Small intestine (tissue), 7 donors: ENCODE measurements around the gene SARDH. TPM values are rescaled to one million over a fixed set of nuclear protein-coding genes. Genes with fewer than 3 reads are reported as not detected.

ENCODE experiments used
- DNase-seq, 2 donors: peaks; one replicate each; pipeline versions ENCODE4 v3.0.0 to v3.0.0-alpha.2; 2013
- FAIRE-seq: peaks from 2 replicates; lab custom pipeline; 2012; peaks lifted over from hg19 to GRCh38; lab: Jason Lieb, UNC
- H3K27ac ChIP-seq, 3 donors: one replicate each; pipeline ENCODE4 v1.5.1; 2013; ENCODE audit warnings: low read length in 2 of 3, mild to moderate bottlenecking in 2 of 3, control low read depth in 1 of 3, inconsistent platforms in 1 of 3, low read depth in 1 of 3, moderate library complexity in 1 of 3
- H3K27me3 ChIP-seq, 3 donors: one replicate each; pipeline ENCODE4 v1.6.1; 2013; ENCODE audit warnings: low read length in 3 of 3, inconsistent platforms in 1 of 3; ENCODE audit not compliant: control insufficient read depth in 3 of 3, insufficient read depth in 3 of 3
- H3K36me3 ChIP-seq, 3 donors: one replicate each; pipeline ENCODE4 v1.6.1; 2013; ENCODE audit warnings: low read length in 3 of 3, inconsistent platforms in 1 of 3, low read depth in 1 of 3, mild to moderate bottlenecking in 1 of 3, moderate library complexity in 1 of 3; ENCODE audit not compliant: control insufficient read depth in 3 of 3, insufficient read depth in 2 of 3
- H3K4me1 ChIP-seq, 3 donors: one replicate each; pipeline ENCODE4 v1.6.1; 2013; ENCODE audit warnings: low read length in 2 of 3, inconsistent platforms in 1 of 3, low read depth in 1 of 3, mild to moderate bottlenecking in 1 of 3, moderate library complexity in 1 of 3; ENCODE audit not compliant: control insufficient read depth in 3 of 3, insufficient read depth in 2 of 3
- H3K4me3 ChIP-seq, 3 donors: one replicate each; pipeline ENCODE4 v1.5.1; 2013; ENCODE audit warnings: low read length in 3 of 3, control low read depth in 1 of 3, inconsistent platforms in 1 of 3, low read depth in 1 of 3, mild to moderate bottlenecking in 1 of 3, moderate library complexity in 1 of 3
- H3K9me3 ChIP-seq, 2 donors: one replicate each; pipeline ENCODE4 v1.6.1; 2013; ENCODE audit warnings: low read depth in 1 of 2, low read length in 1 of 2; ENCODE audit not compliant: control insufficient read depth in 2 of 2, insufficient read depth in 1 of 2
- WGBS, 3 donors: extraction: QIAGEN DNeasy Blood & Tissue Kit; methylation state at CpG; one replicate each; pipeline ENCODE4 v1.1.7; 2013; 5-methylcytosine and 5-hydroxymethylcytosine counted together
- polyA plus RNA-seq, 4 donors: library from polyadenylated mRNA; stranded (reverse) in 3 of 4; unstranded in 1 of 4; fragments of 200-250 nt in 3 of 4; fragments of 120-200 nt in 1 of 4; gene quantifications; one replicate each; pipeline versions ENCODE4 v1.2.1 to v1.2.3, GENCODE V29; 2013
- donor health status: healthy with polysubstance abuse.
- donor health status: control.
- donor health status: control.
- donor health status: Bipolar disorder and iron deficiency.
- donor health status: healthy.

Gene SARDH
- polyA plus RNA-seq, 4 donors: 0.51 to 2.6 (median 0.54) TPM; not detected in 1

- Histone ChIP-seq H3K36me3 (no peaks in the 10 kb centered on the region), H3K27ac (no peak overlapping the region), H3K27me3 (no peaks in the 10 kb centered on the region), H3K4me1 (peaks cover 0 to 37% (median 0%) of the 10 kb centered on the region in 3 donors), H3K9me3 (peaks cover 0 to 2% of the 10 kb centered on the region in 2 donors), H3K4me3 (no peak overlapping the region)
- no peak for FAIRE-seq
- no peak for DNase-seq
- WGBS, 3 donors: 87 to 91% (median 88%) methylated on average over 19 to 20 of the region's 20 CpGs
These were observed 20.8 kb downstream of the SARDH start for GRCh38 chr9:133717113-133718031.

GRCh38 chr9:133716564-133717112 lies 21.5 kb downstream of the SARDH start:
- 60 to 70% (median 69%) methylated on average over 8 of the region's 8 CpGs for WGBS, 3 donors
- no peak for DNase-seq
- FAIRE-seq: no peak
- Histone ChIP-seq H3K4me1 (peaks cover 0 to 37% (median 0%) of the 10 kb centered on the region in 3 donors), H3K27ac (no peak overlapping the region), H3K9me3 (peaks cover 0 to 2% of the 10 kb centered on the region in 2 donors), H3K27me3 (no peaks in the 10 kb centered on the region), H3K36me3 (no peaks in the 10 kb centered on the region), H3K4me3 (no peak overlapping the region)

- peaks cover 0 to 37% (median 0%) of the 10 kb centered on the region in 3 donors for H3K4me1 ChIP-seq
- no peaks in the 10 kb centered on the region for H3K36me3 ChIP-seq
- DNase-seq (peak in 1 of 2 donors; percentile 45), FAIRE-seq (no peak)
- peaks cover 0 to 2% of the 10 kb centered on the region in 2 donors for H3K9me3 ChIP-seq
- WGBS, 3 donors: 41 to 61% (median 60%) methylated on average over 20 to 21 of the region's 21 CpGs
- H3K27ac ChIP-seq: peak overlapping the region in 2 of 3 donors; percentile 48 to 72
- H3K4me3 ChIP-seq: no peak overlapping the region
- no peaks in the 10 kb centered on the region for H3K27me3 ChIP-seq
These were observed 22.1 kb downstream of the SARDH start for GRCh38 chr9:133715866-133716563.

- no peaks in the 10 kb centered on the region for H3K27me3 ChIP-seq
- H3K27ac ChIP-seq: peak overlapping the region in 2 of 3 donors; percentile 48 to 72
- peaks cover 0 to 37% (median 0%) of the 10 kb centered on the region in 3 donors for H3K4me1 ChIP-seq
- no peaks in the 10 kb centered on the region for H3K9me3 ChIP-seq
- DNase-seq: no peak
- FAIRE-seq: no peak
- H3K36me3 ChIP-seq: no peaks in the 10 kb centered on the region
- no peak overlapping the region for H3K4me3 ChIP-seq
- WGBS, 3 donors: 50 to 63% (median 54%) methylated on average over 23 of the region's 23 CpGs
These were observed 22.8 kb downstream of the SARDH start for GRCh38 chr9:133715295-133715865.

GRCh38 chr9:133714606-133715294 lies 23.4 kb downstream of the SARDH start:
- Histone ChIP-seq H3K27ac (peak overlapping the region in 2 of 3 donors; percentile 48 to 72), H3K9me3 (no peaks in the 10 kb centered on the region), H3K4me3 (no peak overlapping the region), H3K27me3 (no peaks in the 10 kb centered on the region), H3K4me1 (peaks cover 0 to 37% (median 0%) of the 10 kb centered on the region in 3 donors), H3K36me3 (no peaks in the 10 kb centered on the region)
- WGBS, 3 donors: 48 to 68% (median 54%) methylated on average over 15 of the region's 15 CpGs
- DNase-seq (peak in 1 of 2 donors; percentile 83), FAIRE-seq (no peak)

- H3K4me1 ChIP-seq: peaks cover 0 to 37% (median 0%) of the 10 kb centered on the region in 3 donors
- no peaks in the 10 kb centered on the region for H3K36me3 ChIP-seq
- WGBS, 3 donors: 79 to 87% (median 84%) methylated on average over 18 of the region's 18 CpGs
- no peaks in the 10 kb centered on the region for H3K9me3 ChIP-seq
- DNase-seq (no peak), FAIRE-seq (no peak)
- peak overlapping the region in 2 of 3 donors; percentile 20 to 72 for H3K27ac ChIP-seq
- H3K4me3 ChIP-seq: no peak overlapping the region
- H3K27me3 ChIP-seq: no peaks in the 10 kb centered on the region
These were observed 24.1 kb downstream of the SARDH start for GRCh38 chr9:133713960-133714495.

- no peaks in the 10 kb centered on the region for H3K9me3 ChIP-seq
- H3K4me3 ChIP-seq: no peak overlapping the region
- H3K27me3 ChIP-seq: no peaks in the 10 kb centered on the region
- DNase-seq (no peak), FAIRE-seq (no peak)
- H3K27ac ChIP-seq: no peak overlapping the region
- H3K4me1 ChIP-seq: peaks cover 0 to 37% (median 0%) of the 10 kb centered on the region in 3 donors
- 64 to 75% (median 71%) methylated on average over 25 of the region's 25 CpGs for WGBS, 3 donors
- H3K36me3 ChIP-seq: no peaks in the 10 kb centered on the region
These were observed 24.8 kb downstream of the SARDH start for GRCh38 chr9:133713150-133713959.
